ENCODE data around the gene SNED1.

Gene SNED1

DNA sequence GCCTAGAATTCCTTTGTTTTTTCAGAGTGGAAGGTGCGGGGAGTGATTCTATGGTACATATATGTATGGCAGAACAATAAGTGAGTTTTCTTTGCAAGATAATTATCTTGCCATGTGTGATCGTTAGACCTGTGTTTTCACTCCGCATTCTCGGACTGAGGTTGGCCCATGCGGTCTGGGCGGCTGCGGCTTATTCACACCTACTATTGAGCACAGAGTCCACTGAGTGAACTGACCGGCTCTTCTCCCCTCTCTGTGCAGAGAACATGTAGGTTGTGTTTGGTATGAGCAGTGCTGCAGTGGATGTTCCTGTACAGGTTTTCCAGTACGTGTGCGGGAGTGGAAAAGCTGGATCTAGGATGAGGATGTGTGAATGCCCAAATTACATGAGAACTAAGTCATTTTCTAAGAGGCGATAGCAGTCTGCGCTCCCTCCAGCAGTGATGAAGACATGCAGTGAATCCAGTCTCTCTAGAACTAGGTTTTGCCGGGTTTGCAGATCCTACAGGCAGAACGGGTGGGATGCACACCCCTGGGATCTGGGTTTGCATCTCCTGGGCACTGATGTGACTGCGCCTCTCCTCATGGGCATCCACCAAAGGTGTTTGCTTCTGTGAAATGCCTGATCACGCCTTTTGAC is 76.6 kb downstream of the SNED1 start:
- no peak for DNase-seq
- H3K4me1 ChIP-seq, result no peaks in the 10 kb centered on the region
- peaks cover 7 to 55% (median 44%) of the 10 kb centered on the region in 3 donors for H3K36me3 ChIP-seq
- no peaks in the 10 kb centered on the region for H3K27me3 ChIP-seq
- intact Hi-C loops (cut with DNase I; ENCODE audit: low total_unique reads), result no loop called here
- H3K4me3 ChIP-seq, result no peak overlapping the region
- no peaks in the 10 kb centered on the region for H3K9me3 ChIP-seq
- no peak for TF ChIP-seq CTCF (IDR thresholded peaks at IDR 0.05)
- no peak overlapping the region for H3K27ac ChIP-seq

DNA sequence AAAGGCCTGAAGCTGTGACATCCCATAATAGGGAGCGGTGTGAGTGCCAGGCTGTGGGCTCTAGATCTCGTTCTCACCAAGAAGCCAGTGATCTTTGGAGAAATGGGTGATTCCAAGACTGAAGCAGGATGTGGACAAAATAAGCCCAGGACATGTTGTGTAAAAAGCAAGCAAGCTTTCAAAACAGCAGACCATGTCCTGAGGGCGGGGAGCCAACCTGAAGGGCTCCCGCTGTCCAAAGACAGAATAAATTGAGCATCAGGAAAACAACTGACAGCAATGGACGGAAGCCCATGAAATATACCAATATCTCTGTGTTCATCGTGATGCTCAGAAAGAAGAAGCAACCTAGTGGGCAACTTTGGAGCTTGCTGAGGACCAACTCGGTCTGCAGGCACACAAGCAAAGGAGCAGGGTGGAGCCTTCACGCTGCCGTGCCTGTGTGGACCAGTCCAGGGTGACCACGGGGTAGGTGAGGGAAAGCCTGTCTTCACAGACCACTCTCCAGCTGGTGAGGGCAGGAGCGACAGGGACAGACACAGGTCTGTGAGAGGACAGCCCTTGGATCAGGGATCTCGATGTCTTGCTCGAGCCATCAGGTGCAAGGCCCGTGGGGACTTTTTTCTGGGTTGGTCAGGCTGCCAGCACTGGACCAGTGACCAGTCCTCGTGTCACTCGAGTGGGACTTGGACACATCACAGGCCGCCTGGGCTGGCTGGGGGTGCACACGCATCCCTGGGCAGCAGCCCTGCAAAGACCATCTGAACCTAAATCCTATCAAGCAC is 82.2 kb downstream of the SNED1 start:
- no peak for DNase-seq

DNA sequence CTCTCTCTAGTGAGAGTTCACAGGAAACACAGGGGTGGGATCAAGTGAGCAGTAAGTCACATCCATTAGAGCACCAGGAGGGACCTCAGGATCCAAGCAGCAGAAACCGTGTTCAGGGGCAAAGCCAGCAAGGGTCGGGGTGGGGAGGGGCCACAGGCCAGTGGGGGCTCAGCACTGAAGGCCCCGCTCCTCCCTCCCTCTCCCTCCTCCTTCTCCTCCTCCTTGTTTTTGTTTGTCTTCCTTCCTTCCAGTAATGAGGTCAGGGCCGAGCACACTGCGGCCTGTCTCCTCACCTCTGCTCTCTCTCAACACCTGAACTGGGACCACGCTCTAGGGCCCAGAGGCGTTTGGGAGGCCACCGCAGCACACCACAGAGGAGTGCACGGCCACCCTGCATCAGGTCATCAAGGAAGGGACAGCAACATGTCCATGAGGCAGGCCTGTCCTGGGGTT is 82.8 kb downstream of the SNED1 start:
- Histone ChIP-seq H3K4me3 (no peak overlapping the region), H3K36me3 (peaks cover 3 to 20% (median 9%) of the 10 kb centered on the region in 3 donors), H3K4me1 (no peaks in the 10 kb centered on the region), H3K27ac (no peak overlapping the region), H3K9me3 (no peaks in the 10 kb centered on the region), H3K27me3 (no peaks in the 10 kb centered on the region)
- TF ChIP-seq CTCF (IDR thresholded peaks at IDR 0.05), result no peak
- no peak for DNase-seq
- intact Hi-C loops (cut with DNase I; ENCODE audit: low total_unique reads), result no loop called here

More for the DNA sequence above, 82.2 kb downstream of the SNED1 start:
- H3K9me3 ChIP-seq, result no peaks in the 10 kb centered on the region
- no peaks in the 10 kb centered on the region for H3K4me1 ChIP-seq
- H3K4me3 ChIP-seq, result no peak overlapping the region
- no peak overlapping the region for H3K27ac ChIP-seq
- H3K27me3 ChIP-seq, result no peaks in the 10 kb centered on the region
- TF ChIP-seq CTCF (IDR thresholded peaks at IDR 0.05), result no peak
- peaks cover 0 to 14% (median 4%) of the 10 kb centered on the region in 3 donors for H3K36me3 ChIP-seq
- intact Hi-C loops (cut with DNase I; ENCODE audit: low total_unique reads), result no loop called here

GRCh38 chr2:241081643-241082340 is 83.4 kb downstream of the SNED1 start:
- Histone ChIP-seq H3K9me3 (no peaks in the 10 kb centered on the region), H3K4me1 (no peaks in the 10 kb centered on the region), H3K27me3 (no peaks in the 10 kb centered on the region), H3K4me3 (no peak overlapping the region), H3K27ac (no peak overlapping the region), H3K36me3 (peaks cover 9 to 26% (median 15%) of the 10 kb centered on the region in 3 donors)
- intact Hi-C loops (cut with DNase I; ENCODE audit: low total_unique reads), result no loop called here
- DNase-seq, result no peak
- no peak for TF ChIP-seq CTCF (IDR thresholded peaks at IDR 0.05)

DNA sequence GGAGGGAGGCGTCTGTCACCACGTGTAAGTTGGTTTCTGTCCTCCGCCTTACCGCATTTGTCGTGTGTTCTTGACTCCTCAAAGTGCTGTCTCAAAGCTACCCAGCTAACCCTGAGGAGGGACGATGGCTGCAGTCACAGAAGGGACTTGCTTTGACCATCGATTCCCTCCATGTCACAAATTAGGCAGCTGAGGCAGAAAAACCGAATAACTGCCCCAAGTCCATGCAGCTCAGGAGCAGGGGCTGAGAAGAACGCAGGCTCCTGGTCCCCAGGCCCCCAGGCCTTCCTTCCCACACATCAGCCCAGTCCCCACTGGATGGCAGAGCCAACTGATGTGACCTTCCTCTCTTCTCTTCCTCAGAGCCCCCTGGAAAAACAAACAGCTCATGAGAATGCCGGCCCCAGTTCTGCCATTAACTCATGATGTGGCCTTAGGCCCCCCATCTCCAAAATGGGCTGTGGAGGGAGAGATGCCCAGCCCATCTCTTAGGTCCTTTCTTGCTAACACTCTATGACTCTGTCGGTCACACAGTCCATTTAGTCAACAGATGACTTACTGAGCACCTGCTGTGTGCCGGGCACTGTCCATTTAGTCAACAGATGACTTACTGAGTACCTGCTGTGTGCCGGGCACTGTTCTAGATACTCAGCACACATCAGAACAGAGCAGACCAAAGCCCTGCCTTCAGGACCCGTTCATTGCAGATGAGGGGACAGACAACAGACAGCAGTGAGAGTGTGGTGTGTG is 84.1 kb downstream of the SNED1 start:
- no peak for DNase-seq
- Histone ChIP-seq H3K9me3 (no peaks in the 10 kb centered on the region), H3K27ac (no peak overlapping the region), H3K27me3 (no peaks in the 10 kb centered on the region), H3K4me1 (no peaks in the 10 kb centered on the region), H3K36me3 (peaks cover 14 to 33% (median 22%) of the 10 kb centered on the region in 3 donors), H3K4me3 (no peak overlapping the region)
- intact Hi-C loops (cut with DNase I; ENCODE audit: low total_unique reads), result no loop called here
- no peak for TF ChIP-seq CTCF (IDR thresholded peaks at IDR 0.05)
